Mesendoderm (in vitro differentiated cells): ENCODE results near the gene MAST4.

ENCODE experiments used
- DNase-seq: peaks from one replicate; pipeline ENCODE4 v3.0.0; 2013
- H2AK5ac ChIP-seq: 2 replicates; pipeline ENCODE4 v1.6.1; 2013; ENCODE audit warnings: low read length, inconsistent platforms
- H2BK120ac ChIP-seq: 2 replicates; pipeline ENCODE4 v1.6.1; 2013; ENCODE audit warnings: low read depth, mild to moderate bottlenecking, low read length, moderate library complexity, mixed read lengths
- H2BK15ac ChIP-seq: replicated peaks from 2 replicates; pipeline ENCODE4 v1.6.1; 2013; ENCODE audit warnings: low read depth, mild to moderate bottlenecking, moderate library complexity
- H2BK5ac ChIP-seq: 2 replicates; pipeline ENCODE4 v1.6.1; 2013; ENCODE audit warnings: low read length, inconsistent platforms
- H3K18ac ChIP-seq: 2 replicates; pipeline ENCODE4 v1.6.1; 2013; ENCODE audit warnings: mild to moderate bottlenecking, low read length, mixed read lengths
- H3K23ac ChIP-seq: one replicate; pipeline ENCODE4 v1.6.1; 2013; ENCODE audit warnings: low read length
- H3K27ac ChIP-seq: 2 replicates; pipeline ENCODE4 v1.5.1; 2013; ENCODE audit warnings: low read depth, mild to moderate bottlenecking, inconsistent platforms, low read length, moderate library complexity
- H3K27me3 ChIP-seq: 2 replicates; pipeline ENCODE4 v1.6.1; 2013; ENCODE audit warnings: low read length, control low read depth, mild to moderate bottlenecking, inconsistent platforms; ENCODE audit not compliant: insufficient read depth, poor library complexity
- H3K36me3 ChIP-seq: 2 replicates; pipeline ENCODE4 v1.6.1; 2013; ENCODE audit warnings: low read length, inconsistent platforms; ENCODE audit not compliant: control insufficient read depth, insufficient read depth
- H3K4ac ChIP-seq: one replicate; pipeline ENCODE4 v1.6.1; 2013; ENCODE audit warnings: low read depth, mild to moderate bottlenecking, low read length, moderate library complexity
- H3K4me1 ChIP-seq: 2 replicates; pipeline ENCODE4 v1.6.1; 2013; ENCODE audit warnings: low read depth, low read length, inconsistent platforms; ENCODE audit not compliant: control insufficient read depth
- H3K4me2 ChIP-seq: 2 replicates; pipeline ENCODE4 v1.6.1; 2013; ENCODE audit warnings: low read length
- H3K4me3 ChIP-seq: 2 replicates; pipeline ENCODE4 v1.5.1; 2013; ENCODE audit warnings: mild to moderate bottlenecking, low read length
- H3K56ac ChIP-seq: one replicate; pipeline ENCODE4 v1.6.1; 2013; ENCODE audit warnings: low read length
- H3K79me1 ChIP-seq: 2 replicates; pipeline ENCODE4 v1.6.1; 2013; ENCODE audit warnings: low read length, inconsistent platforms
- H3K79me2 ChIP-seq: 2 replicates; pipeline ENCODE4 v1.6.1; 2013; ENCODE audit warnings: mild to moderate bottlenecking, low read length; ENCODE audit not compliant: control insufficient read depth, insufficient read depth
- H3K9ac ChIP-seq: 2 replicates; pipeline ENCODE4 v1.6.1; 2013; ENCODE audit warnings: low read length, inconsistent platforms
- H4K5ac ChIP-seq: one replicate; pipeline ENCODE4 v1.6.1; 2013; ENCODE audit warnings: low read length
- H4K8ac ChIP-seq: one replicate; pipeline ENCODE4 v1.6.1; 2013; ENCODE audit warnings: low read depth, mild to moderate bottlenecking, control low read depth, low read length, moderate library complexity
- WGBS: extraction: QIAGEN DNeasy Blood & Tissue Kit; methylation state at CpG from one replicate; pipeline ENCODE4 v1.1.7; 2013; ENCODE audit warnings: low lambda C conversion rate, missing lambda C conversion rate; ENCODE audit not compliant: insufficient coverage; ENCODE audit errors: extremely low coverage; 5-methylcytosine and 5-hydroxymethylcytosine counted together

Gene MAST4

DNA sequence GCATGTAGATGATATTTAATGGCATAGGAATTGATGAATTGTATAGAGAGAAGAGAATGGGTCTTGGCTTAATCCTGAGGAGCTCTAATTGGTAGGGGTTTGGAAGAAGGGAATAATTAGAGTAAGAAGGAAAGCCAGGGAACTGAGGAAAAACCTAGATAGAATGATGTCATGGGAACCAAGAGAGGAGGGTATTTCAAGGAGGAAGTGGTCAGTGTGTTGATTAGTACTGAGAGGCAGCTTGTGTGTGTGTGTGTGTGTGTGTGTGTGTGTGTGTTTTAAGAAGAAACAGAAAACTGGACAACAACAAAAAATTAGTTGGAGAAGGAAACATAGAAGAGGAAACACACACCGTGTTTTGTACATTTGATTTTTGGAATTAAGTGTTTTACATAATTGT lies 42.8 kb downstream of the MAST4 start:
- Histone ChIP-seq H4K8ac (no peak overlapping the region), H3K36me3 (no peaks in the 10 kb centered on the region), H3K18ac (no peak overlapping the region), H3K79me1 (no peaks in the 10 kb centered on the region), H2BK5ac (no peak overlapping the region), H3K27ac (no peak overlapping the region), H4K5ac (no peak overlapping the region), H3K23ac (no peak overlapping the region), H2BK15ac (no peak overlapping the region), H3K27me3 (no peaks in the 10 kb centered on the region), H2BK120ac (no peak overlapping the region), H3K79me2 (no peaks in the 10 kb centered on the region), H3K56ac (no peak overlapping the region), H3K9ac (no peak overlapping the region), H3K4me3 (no peak overlapping the region), H3K4ac (no peak overlapping the region), H3K4me1 (no peaks in the 10 kb centered on the region), H3K4me2 (no peak overlapping the region), H2AK5ac (no peak overlapping the region)
- DNase-seq: no peak
- no CpG with 5 or more reads among the region's 1 CpG for WGBS

DNA sequence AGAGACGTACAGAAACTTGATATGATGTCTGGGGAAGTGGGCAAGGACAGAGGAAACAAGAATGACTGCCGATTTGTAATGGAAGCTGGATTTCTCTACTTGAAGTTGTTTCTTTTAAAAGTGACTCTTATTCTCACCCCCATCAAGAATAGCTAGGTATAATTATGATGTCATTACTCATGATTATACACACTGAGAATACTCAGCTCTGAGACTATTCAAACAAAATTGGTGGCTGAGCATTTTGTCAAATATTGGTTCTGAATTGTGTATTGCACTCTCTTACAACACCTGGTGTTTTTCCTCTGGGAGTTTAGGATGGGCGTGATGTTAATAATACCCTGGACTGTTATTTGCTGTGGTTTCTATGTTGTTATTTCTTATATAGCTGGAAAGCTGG lies 46.3 kb downstream of the MAST4 start:
- no CpG with 5 or more reads among the region's 3 CpGs for WGBS
- no peak overlapping the region for H3K4me3 ChIP-seq

DNA sequence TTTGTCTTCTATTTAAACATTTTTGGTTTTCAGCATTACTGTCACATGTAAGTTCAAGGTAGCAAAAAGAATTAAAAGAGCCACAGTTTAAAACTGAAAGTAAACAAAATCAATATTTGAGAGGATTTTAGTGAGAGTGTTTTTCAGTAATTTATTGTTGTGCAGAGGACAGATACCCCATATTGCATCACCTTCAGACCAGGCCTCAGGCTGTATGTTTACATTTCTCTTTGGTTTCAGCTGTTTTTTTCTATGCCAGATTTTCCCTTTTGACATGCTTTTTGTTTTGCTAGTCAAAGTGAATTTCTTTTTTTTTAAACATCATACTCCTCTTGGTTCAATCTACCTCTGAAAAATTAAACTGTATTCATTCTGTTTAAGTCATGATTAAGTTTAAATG lies 47.2 kb downstream of the MAST4 start:
- Histone ChIP-seq H3K27ac (no peak overlapping the region), H2BK120ac (no peak overlapping the region), H3K9ac (no peak overlapping the region), H2BK5ac (no peak overlapping the region), H3K4me2 (no peak overlapping the region), H3K4me1 (no peaks in the 10 kb centered on the region), H3K36me3 (no peaks in the 10 kb centered on the region), H3K56ac (no peak overlapping the region), H4K8ac (no peak overlapping the region), H3K4ac (no peak overlapping the region), H3K18ac (no peak overlapping the region), H2BK15ac (no peak overlapping the region), H3K79me2 (no peaks in the 10 kb centered on the region), H3K79me1 (no peaks in the 10 kb centered on the region), H2AK5ac (no peak overlapping the region), H3K27me3 (no peaks in the 10 kb centered on the region), H3K4me3 (no peak overlapping the region), H3K23ac (no peak overlapping the region), H4K5ac (no peak overlapping the region)
- DNase-seq: no peak

More for the DNA sequence above, 46.3 kb downstream of the MAST4 start:
- H3K23ac ChIP-seq: no peak overlapping the region
- no peak overlapping the region for H3K4me2 ChIP-seq
- no peak overlapping the region for H3K27ac ChIP-seq
- H2BK120ac ChIP-seq: no peak overlapping the region
- H2BK5ac ChIP-seq: no peak overlapping the region
- H3K18ac ChIP-seq: no peak overlapping the region
- H4K5ac ChIP-seq: no peak overlapping the region
- H4K8ac ChIP-seq: no peak overlapping the region
- H2AK5ac ChIP-seq: no peak overlapping the region
- no peaks in the 10 kb centered on the region for H3K27me3 ChIP-seq
- H3K4me1 ChIP-seq: no peaks in the 10 kb centered on the region
- H3K36me3 ChIP-seq: no peaks in the 10 kb centered on the region
- no peak overlapping the region for H3K56ac ChIP-seq
- no peak overlapping the region for H3K9ac ChIP-seq
- H3K79me2 ChIP-seq: no peaks in the 10 kb centered on the region
- no peak for DNase-seq
- H2BK15ac ChIP-seq: no peak overlapping the region
- no peak overlapping the region for H3K4ac ChIP-seq
- H3K79me1 ChIP-seq: no peaks in the 10 kb centered on the region

DNA sequence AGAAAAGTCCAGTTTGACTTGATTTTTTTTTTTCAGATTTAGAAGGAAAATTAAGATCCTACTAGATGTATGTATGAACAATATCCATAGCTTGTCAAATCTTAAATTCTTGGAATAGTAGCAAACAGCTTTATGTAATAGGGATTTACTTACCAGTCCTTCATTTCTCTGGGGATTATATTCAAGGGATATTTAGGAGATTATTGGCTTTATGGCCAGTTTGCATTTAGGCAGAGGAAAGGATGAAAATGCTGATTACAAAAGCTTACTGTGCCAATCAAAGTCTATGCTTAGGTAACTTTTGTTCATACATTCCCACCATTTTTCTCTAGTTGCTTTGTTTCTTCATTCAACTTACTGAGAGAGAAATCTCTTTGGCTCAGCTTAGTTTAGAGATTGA lies 47.9 kb downstream of the MAST4 start:
- H4K8ac ChIP-seq: no peak overlapping the region
- H2AK5ac ChIP-seq: no peak overlapping the region
- no peak overlapping the region for H3K23ac ChIP-seq
- H2BK120ac ChIP-seq: no peak overlapping the region
- no peak overlapping the region for H3K56ac ChIP-seq
- no peak for DNase-seq
- H3K36me3 ChIP-seq: no peaks in the 10 kb centered on the region
- no peak overlapping the region for H3K4ac ChIP-seq
- H3K79me1 ChIP-seq: no peaks in the 10 kb centered on the region
- no peaks in the 10 kb centered on the region for H3K79me2 ChIP-seq
- H4K5ac ChIP-seq: no peak overlapping the region
- no peak overlapping the region for H2BK5ac ChIP-seq
- no peak overlapping the region for H3K18ac ChIP-seq
- H3K27me3 ChIP-seq: no peaks in the 10 kb centered on the region
- H3K4me2 ChIP-seq: no peak overlapping the region
- no peak overlapping the region for H3K4me3 ChIP-seq
- H3K9ac ChIP-seq: no peak overlapping the region
- no peak overlapping the region for H3K27ac ChIP-seq
- no peaks in the 10 kb centered on the region for H3K4me1 ChIP-seq
- no peak overlapping the region for H2BK15ac ChIP-seq

DNA sequence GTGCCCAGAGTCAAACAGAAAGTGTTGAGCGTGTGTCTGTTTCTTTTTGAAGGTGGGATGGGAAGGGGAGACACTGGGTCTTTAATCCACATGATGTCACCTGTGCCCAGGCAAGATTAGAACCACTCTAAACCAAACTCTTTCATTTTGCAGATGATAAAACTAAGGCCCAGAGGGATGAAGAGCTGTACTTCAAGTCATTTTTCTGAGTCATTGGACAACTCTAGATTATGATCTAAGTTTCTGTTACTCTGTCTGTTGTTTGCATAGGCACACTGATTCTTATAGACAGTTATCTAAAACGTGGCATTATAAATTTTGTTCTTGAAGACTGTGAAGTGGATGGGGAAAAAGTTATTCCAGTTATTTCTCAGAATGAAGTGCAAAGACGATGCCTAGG lies 48.8 kb downstream of the MAST4 start:
- Histone ChIP-seq H3K36me3 (no peaks in the 10 kb centered on the region), H3K9ac (no peak overlapping the region), H3K79me1 (no peaks in the 10 kb centered on the region), H2AK5ac (no peak overlapping the region), H3K27ac (no peak overlapping the region), H3K56ac (no peak overlapping the region), H3K79me2 (no peaks in the 10 kb centered on the region), H3K4me3 (no peak overlapping the region), H2BK15ac (no peak overlapping the region), H3K4ac (no peak overlapping the region), H3K4me2 (no peak overlapping the region), H3K27me3 (no peaks in the 10 kb centered on the region), H4K5ac (no peak overlapping the region), H3K23ac (no peak overlapping the region), H3K18ac (no peak overlapping the region), H3K4me1 (no peaks in the 10 kb centered on the region), H2BK120ac (no peak overlapping the region), H4K8ac (no peak overlapping the region), H2BK5ac (no peak overlapping the region)
- WGBS: no CpG with 5 or more reads among the region's 3 CpGs
- DNase-seq: no peak

DNA sequence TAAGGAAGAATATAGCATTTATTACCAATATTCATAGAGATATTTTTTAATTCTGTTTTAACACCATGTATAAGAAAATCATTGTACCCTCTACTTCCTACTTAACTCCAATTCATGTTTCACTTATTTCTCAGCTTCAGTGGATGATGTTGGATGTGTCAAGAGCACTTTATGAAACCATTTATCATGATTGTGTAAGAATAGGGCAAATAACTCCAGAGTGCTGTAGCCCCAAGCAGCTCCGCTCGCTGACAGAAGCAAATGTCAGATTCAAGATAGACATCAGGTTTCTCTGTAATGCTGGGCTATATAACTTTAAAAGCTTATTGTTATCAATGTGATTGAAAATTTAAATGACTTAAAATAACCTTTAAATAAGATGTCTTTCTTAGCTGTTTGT lies 50.4 kb downstream of the MAST4 start:
- no peak overlapping the region for H2BK15ac ChIP-seq
- no peak overlapping the region for H3K23ac ChIP-seq
- H3K79me1 ChIP-seq: no peaks in the 10 kb centered on the region
- no peak overlapping the region for H2AK5ac ChIP-seq
- DNase-seq: no peak
- no peak overlapping the region for H3K4ac ChIP-seq
- H3K4me1 ChIP-seq: no peaks in the 10 kb centered on the region
- H2BK120ac ChIP-seq: no peak overlapping the region
- no peak overlapping the region for H4K5ac ChIP-seq
- no peaks in the 10 kb centered on the region for H3K27me3 ChIP-seq
- no peaks in the 10 kb centered on the region for H3K79me2 ChIP-seq
- H3K18ac ChIP-seq: no peak overlapping the region
- no peak overlapping the region for H3K9ac ChIP-seq
- H3K27ac ChIP-seq: no peak overlapping the region
- WGBS: no CpG with 5 or more reads among the region's 2 CpGs
- no peak overlapping the region for H3K4me2 ChIP-seq
- no peak overlapping the region for H3K56ac ChIP-seq
- H3K36me3 ChIP-seq: no peaks in the 10 kb centered on the region
- no peak overlapping the region for H2BK5ac ChIP-seq
- H3K4me3 ChIP-seq: no peak overlapping the region
- no peak overlapping the region for H4K8ac ChIP-seq
